ENCODE measurements around the gene GBGT1. TPM values are rescaled to one million over a fixed set of nuclear protein-coding genes. Genes with fewer than 3 reads are reported as not detected.

Gene GBGT1
- total RNA-seq, 1 experiment from 2014 or later: 1.8 TPM

DNA sequence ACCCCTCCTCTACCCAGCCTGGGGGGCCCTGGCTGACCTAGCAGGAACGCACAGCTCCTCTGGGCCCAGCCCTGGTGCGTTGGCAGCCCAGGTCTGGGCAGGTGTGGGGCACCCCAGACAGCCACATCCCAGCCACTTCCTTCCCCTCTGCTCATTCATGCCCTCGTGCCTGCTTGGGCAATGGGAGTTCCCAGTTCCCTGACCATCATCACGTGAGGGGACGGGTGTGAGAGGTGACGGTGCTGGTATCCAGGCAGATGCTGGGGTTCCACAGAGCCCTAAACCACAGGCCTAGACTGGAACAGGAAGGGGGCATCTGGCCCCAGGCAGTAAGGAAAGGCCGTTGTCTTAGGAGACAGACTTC lies 51.1 kb downstream of the GBGT1 start:
- in situ Hi-C loops (cut with HindIII; ENCODE audit: low pct_unique_long_range_greater_than_20kb, low sequenced_read_pairs) (no loop called here), intact Hi-C loops (cut with micrococcal nuclease; ENCODE audit: unreplicated experiment) (no loop called here)
- no peak overlapping the region for H3K4me3 ChIP-seq (ENCODE audit: low read depth in 2 of 2, low read length in 2 of 2)
- no peaks in the 10 kb centered on the region for H3K36me3 ChIP-seq (ENCODE audit: control insufficient read depth, insufficient read depth, low read length)
- H3K4me1 ChIP-seq (ENCODE audit: control insufficient read depth, insufficient read depth, low read length): peaks cover 37% of the 10 kb centered on the region
- no peak for DNase-seq (ENCODE audit: low read depth, low spot score)
- no peaks in the 10 kb centered on the region for H3K9me3 ChIP-seq (ENCODE audit: control insufficient read depth, insufficient read depth, low read depth, low read length)
- ChIA-PET CTCF (no interaction called here), POLR2A (no interaction called here)
- H3K27me3 ChIP-seq (ENCODE audit: control insufficient read depth, insufficient read depth, low read length): no peaks in the 10 kb centered on the region
- ATAC-seq: no peak
- no TSS peak for BruUV-seq (replicated peaks)
- H3K27ac ChIP-seq (ENCODE audit: low read length): no peak overlapping the region
- TF ChIP-seq, protein P1, sequence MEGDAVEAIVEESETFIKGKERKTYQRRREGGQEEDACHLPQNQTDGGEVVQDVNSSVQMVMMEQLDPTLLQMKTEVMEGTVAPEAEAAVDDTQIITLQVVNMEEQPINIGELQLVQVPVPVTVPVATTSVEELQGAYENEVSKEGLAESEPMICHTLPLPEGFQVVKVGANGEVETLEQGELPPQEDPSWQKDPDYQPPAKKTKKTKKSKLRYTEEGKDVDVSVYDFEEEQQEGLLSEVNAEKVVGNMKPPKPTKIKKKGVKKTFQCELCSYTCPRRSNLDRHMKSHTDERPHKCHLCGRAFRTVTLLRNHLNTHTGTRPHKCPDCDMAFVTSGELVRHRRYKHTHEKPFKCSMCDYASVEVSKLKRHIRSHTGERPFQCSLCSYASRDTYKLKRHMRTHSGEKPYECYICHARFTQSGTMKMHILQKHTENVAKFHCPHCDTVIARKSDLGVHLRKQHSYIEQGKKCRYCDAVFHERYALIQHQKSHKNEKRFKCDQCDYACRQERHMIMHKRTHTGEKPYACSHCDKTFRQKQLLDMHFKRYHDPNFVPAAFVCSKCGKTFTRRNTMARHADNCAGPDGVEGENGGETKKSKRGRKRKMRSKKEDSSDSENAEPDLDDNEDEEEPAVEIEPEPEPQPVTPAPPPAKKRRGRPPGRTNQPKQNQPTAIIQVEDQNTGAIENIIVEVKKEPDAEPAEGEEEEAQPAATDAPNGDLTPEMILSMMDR (IDR thresholded peaks at IDR 0.05): no peak
- TF ChIP-seq POLR2AphosphoS5 (IDR thresholded peaks at IDR 0.05; ENCODE audit: low read depth, low read length): no peak
- TF ChIP-seq TCF7L2 (IDR thresholded peaks at IDR 0.05; ENCODE audit: low read depth, low read length): no peak
- TF ChIP-seq, protein P2, sequence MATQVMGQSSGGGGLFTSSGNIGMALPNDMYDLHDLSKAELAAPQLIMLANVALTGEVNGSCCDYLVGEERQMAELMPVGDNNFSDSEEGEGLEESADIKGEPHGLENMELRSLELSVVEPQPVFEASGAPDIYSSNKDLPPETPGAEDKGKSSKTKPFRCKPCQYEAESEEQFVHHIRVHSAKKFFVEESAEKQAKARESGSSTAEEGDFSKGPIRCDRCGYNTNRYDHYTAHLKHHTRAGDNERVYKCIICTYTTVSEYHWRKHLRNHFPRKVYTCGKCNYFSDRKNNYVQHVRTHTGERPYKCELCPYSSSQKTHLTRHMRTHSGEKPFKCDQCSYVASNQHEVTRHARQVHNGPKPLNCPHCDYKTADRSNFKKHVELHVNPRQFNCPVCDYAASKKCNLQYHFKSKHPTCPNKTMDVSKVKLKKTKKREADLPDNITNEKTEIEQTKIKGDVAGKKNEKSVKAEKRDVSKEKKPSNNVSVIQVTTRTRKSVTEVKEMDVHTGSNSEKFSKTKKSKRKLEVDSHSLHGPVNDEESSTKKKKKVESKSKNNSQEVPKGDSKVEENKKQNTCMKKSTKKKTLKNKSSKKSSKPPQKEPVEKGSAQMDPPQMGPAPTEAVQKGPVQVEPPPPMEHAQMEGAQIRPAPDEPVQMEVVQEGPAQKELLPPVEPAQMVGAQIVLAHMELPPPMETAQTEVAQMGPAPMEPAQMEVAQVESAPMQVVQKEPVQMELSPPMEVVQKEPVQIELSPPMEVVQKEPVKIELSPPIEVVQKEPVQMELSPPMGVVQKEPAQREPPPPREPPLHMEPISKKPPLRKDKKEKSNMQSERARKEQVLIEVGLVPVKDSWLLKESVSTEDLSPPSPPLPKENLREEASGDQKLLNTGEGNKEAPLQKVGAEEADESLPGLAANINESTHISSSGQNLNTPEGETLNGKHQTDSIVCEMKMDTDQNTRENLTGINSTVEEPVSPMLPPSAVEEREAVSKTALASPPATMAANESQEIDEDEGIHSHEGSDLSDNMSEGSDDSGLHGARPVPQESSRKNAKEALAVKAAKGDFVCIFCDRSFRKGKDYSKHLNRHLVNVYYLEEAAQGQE (IDR thresholded peaks at IDR 0.05; ENCODE audit: insufficient read depth in 1 of 2, low read depth in 2 of 2, low read length in 1 of 2): no peak
- no peak for TF ChIP-seq SIN3A (IDR thresholded peaks at IDR 0.05; ENCODE audit: borderline replicate concordance, insufficient read depth, low read depth, low read length)

DNA sequence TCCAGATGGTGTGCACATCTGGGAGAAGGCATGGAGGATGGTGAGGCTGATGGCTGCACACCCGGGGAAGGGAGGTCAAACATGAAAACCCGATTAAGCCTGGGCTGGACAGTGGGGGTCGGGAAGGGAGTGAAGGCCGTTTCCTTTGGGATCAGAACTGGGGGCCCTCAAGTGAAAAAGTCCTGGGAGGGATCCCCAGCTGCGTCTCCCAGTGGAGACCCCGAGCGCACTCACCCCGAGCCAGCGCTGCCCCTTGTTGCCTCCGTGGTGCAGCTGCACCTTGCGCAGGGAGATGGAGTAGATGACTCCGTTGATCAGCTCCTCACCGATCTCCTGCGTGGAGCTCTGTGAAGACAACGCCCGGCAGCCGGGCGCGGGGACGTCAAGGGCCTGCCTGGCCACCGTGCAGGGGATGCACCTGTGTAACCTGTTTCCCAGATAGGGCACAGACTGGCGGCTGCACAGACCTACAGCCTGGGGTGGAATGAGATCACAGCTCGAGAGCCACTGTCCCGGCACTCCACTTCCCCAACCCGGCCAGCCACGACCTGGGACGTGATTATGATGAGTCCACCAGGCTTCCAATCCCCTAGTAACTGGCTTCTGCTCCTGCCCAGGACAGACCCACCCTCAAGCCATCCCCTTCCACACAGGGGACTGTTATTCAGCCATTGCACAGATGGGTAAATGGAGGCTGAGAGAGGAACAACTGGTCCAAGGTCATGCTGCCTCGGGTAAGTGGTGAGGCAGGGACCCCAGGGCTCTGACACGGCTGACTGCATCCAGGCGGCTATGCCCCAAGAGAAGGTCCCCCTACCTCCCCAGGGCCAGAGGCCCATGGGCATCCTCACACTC lies 51.7 kb downstream of the GBGT1 start:
- Histone ChIP-seq H3K4me1 (ENCODE audit: control insufficient read depth, insufficient read depth, low read length) (peaks cover 36% of the 10 kb centered on the region), H3K27me3 (ENCODE audit: control insufficient read depth, insufficient read depth, low read length) (no peaks in the 10 kb centered on the region), H3K27ac (ENCODE audit: low read length) (no peak overlapping the region), H3K36me3 (ENCODE audit: control insufficient read depth, insufficient read depth, low read length) (no peaks in the 10 kb centered on the region), H3K9me3 (ENCODE audit: control insufficient read depth, insufficient read depth, low read depth, low read length) (no peaks in the 10 kb centered on the region), H3K4me3 (ENCODE audit: low read depth in 2 of 2, low read length in 2 of 2) (no peak overlapping the region)
- no peak for DNase-seq (ENCODE audit: low read depth, low spot score)
- intact Hi-C loops (cut with micrococcal nuclease; ENCODE audit: unreplicated experiment) (no loop called here), in situ Hi-C loops (cut with HindIII; ENCODE audit: low pct_unique_long_range_greater_than_20kb, low sequenced_read_pairs) (no loop called here)
- ChIA-PET CTCF (no interaction called here), POLR2A (no interaction called here)
- TF ChIP-seq POLR2AphosphoS5 (IDR thresholded peaks at IDR 0.05; ENCODE audit: low read depth, low read length) (no peak), SIN3A (IDR thresholded peaks at IDR 0.05; ENCODE audit: borderline replicate concordance, insufficient read depth, low read depth, low read length) (no peak), TCF7L2 (IDR thresholded peaks at IDR 0.05; ENCODE audit: low read depth, low read length) (no peak)
- TF ChIP-seq, protein P1 (IDR thresholded peaks at IDR 0.05): no peak
- TF ChIP-seq, protein P2 (IDR thresholded peaks at IDR 0.05; ENCODE audit: insufficient read depth in 1 of 2, low read depth in 2 of 2, low read length in 1 of 2): no peak
- BruUV-seq (replicated peaks): no TSS peak
- ATAC-seq: no peak

Measured in Panc1 (cell line).